Articular chondrocyte of knee joint (primary cell): ENCODE data around the gene APOBR. TPM values are rescaled to one million over a fixed set of nuclear protein-coding genes. Genes with fewer than 3 reads are reported as not detected.

Experiments
- total RNA-seq: library from RNA; depleted of rRNA; stranded (reverse); fragments of >200 nt; gene quantifications from 2 replicates; pipeline ENCODE4 v1.2.3, GENCODE V29; 2012

APOBR gene
- total RNA-seq, result not detected in 2 replicates

GRCh38 chr16:28494121-28494851, at the start of gene APOBR:
Gene APOBR (plus strand): TSS chr16:28494643. CDS start chr16:28494682, 39 bp downstream.

GRCh38 chr16:28491970-28492474, 2.4 kb upstream of the APOBR start, which contains the start of gene CLN3:
Gene CLN3 (minus strand): TSS chr16:28492074. CDS start chr16:28491759, 315 bp downstream.

GRCh38 chr16:28538733-28539596, 44.5 kb downstream of the APOBR start, which contains the start of gene NUPR1:
Gene NUPR1 (minus strand): TSS chr16:28538974. CDS start chr16:28538907, 67 bp downstream.

Other genes with a start within 250 kb of the APOBR start
- not detected in 2 replicates for gene SBK1, start 202.1 kb upstream of the APOBR start, total RNA-seq
- gene NPIPB6, start 131.1 kb upstream of the APOBR start, total RNA-seq, result 0.65 TPM in 1 of 2 replicates, not detected in the other
- 66.5 and 74.1 TPM in 2 replicates for gene EIF3CL, start 90.8 kb upstream of the APOBR start, total RNA-seq
- gene NPIPB7, start 22.3 kb upstream of the APOBR start, total RNA-seq, result not detected in 2 replicates
- gene CLN3, start 2.6 kb upstream of the APOBR start, total RNA-seq, result 15.8 and 18.1 TPM in 2 replicates
- gene IL27, start 12.2 kb downstream of the APOBR start, total RNA-seq, result not detected in 2 replicates
- gene NUPR1, start 44.3 kb downstream of the APOBR start, total RNA-seq, result 22.7 and 32.4 TPM in 2 replicates
- gene SGF29, start 59.3 kb downstream of the APOBR start, total RNA-seq, result 7.8 and 10.8 TPM in 2 replicates
- 0.13 and 0.65 TPM in 2 replicates for gene SULT1A2, start 102.4 kb downstream of the APOBR start, total RNA-seq
- gene SULT1A1, start 115.4 kb downstream of the APOBR start, total RNA-seq, result 9.3 and 9.8 TPM in 2 replicates
- under 0.01 TPM in 1 of 2 replicates, not detected in the other for gene NPIPB8, start 143.4 kb downstream of the APOBR start, total RNA-seq
- 99.7 and 138 TPM in 2 replicates for gene EIF3C, start 216.8 kb downstream of the APOBR start, total RNA-seq